ENCODE measurements around the gene OR52I2.

Gene OR52I2

DNA sequence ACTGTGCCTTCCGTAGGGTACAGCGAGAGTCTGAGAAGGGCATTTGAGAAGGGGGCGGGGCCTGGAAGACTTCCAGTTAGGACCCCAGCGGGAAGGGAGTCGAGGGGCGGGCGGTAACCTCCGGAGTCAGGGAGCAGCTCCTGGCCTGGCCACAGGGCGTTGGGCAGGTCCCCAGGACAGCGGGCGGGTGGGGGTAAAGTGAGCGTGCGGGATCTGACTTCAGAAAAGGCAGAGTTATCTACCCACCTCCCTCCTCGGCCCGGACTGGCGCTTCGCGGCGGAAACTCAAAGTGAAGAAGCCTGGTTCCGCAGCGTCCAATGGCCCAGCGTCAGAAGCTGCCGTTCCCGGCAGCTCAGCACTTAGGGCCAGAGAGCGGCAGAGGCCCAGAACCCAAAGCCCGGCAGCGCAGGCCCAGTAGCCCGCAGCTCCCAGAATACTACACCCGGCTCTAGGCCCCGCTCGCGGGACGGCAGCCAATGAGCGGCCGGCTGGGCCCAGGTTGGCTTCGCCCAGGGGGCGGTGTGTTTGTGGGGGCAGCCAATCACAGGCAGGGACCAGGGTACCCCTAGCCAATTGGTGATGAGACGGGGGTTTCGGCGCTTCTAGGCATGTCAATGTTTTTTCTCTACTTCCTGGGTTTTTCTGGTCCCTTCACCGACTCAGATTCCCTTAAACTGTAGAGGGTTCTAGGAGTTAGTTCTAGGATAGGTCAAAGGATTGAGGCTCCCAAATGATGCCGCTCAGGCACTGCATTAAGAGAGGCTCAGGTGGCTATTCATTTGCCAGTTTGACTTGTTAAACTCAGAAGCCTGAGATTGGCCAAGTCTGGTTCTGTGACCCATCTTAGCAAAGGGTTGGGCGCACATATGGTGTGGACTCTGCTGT lies 26.5 kb downstream of the OR52I2 start, which contains the start of gene TRIM68:
TSS of gene TRIM68 (minus strand) at position 451 of the 886 bp plus-strand sequence. CDS start 2,727 bp downstream, outside the sequence.
- in situ Hi-C loops (cut with HindIII; ENCODE audit: low sequenced_read_pairs) = no loop called here

DNA sequence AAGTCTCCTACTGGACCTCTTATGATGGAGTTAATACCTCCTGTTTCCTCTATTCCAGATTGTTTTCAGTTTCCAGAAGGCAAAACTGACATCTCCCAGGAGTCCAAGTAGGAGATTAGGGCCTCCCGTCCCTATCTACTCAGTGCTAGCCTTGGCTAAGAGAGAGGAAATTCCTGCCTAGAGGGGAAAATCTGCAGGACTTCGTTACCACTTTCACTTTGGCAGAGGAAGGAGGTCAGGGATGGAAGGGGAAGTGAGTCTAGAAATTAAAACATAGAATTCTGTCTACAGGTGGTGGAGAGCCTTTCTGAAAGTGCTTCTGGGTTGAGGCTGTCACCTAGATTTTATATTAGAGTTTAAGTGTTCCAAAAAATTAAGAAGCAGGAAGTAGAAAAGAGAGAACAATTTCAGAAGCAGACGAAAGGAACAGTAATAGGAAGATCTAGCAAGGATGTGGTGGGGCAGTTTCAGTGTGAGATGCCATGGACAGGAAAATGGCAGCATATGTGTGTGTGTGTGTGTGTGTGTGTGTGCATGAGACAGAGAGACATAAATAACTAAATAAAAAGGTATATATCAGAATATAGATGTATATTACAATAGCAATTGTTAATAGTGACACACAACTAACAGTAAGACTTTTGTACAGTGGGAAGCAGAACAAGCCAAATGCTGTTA lies 28.9 kb downstream of the OR52I2 start:
- in situ Hi-C loops (cut with HindIII; ENCODE audit: low sequenced_read_pairs) = no loop called here

DNA sequence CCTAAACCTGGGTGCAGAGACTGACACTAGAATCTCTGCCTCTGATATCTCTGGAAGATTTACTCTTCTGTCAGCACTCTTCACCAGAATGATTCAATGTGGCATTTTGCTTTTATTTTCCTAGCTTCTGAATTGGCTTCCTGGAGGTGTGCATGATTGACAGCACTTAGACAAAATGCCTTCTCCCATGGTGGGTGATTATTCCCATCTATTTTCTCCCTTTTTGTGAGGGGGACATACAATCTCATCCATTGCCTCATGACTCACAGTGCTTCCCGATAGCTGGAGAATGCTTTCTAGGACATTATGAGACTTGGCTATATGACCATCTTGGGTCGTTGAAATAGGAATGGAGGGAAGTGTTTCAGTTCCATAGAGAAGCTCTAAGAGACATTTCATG lies 30.4 kb downstream of the OR52I2 start:
- in situ Hi-C loops (cut with HindIII; ENCODE audit: low sequenced_read_pairs) = no loop called here

DNA sequence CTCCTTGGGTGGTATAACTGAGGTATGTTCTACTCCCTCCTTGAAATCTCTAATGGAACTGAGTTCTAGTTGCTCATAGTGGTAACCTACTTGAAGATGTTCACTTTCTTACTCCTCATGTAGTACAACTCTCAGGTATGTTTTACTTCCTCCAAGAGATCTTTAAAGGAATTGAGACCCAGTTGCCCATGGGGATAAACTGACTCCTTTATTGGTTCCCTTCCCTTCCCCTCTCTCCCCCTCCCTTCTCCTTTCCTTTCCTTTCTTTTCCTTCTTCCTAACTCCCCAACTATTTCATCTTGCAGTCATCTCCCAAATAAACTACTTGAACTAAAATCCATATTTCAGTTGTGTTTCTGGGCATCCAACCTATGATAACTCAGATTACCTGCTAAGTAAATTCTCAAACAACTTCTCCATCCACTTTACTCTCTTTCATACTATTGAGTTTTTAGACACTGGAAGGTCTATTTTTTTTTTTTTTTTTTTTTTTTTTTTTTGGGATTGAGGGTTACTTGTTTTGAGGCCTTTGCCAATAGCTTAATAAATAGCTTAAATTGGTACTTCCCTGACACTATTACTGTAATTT lies 34.4 kb downstream of the OR52I2 start:
- in situ Hi-C loops (cut with HindIII; ENCODE audit: low sequenced_read_pairs) = no loop called here

DNA sequence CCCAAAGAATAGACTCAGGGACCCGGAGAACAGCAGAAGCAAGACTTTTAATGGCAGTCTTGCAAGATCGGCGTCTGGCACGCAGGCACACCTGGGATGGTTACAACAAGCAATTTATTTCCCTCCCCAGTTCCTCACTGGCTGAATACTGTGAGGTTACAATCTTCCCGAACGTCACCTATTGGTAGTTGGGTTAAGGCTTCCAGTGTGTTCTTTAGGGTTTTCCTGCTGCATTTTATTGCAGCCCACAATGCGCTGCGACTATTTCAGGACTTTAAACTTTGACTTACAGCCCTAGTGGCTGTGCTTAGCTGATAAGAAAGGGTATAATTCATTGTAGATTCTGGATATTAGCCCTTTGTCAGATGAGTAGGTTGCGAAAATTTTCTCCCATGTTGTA lies 38.0 kb downstream of the OR52I2 start:
- in situ Hi-C loops (cut with HindIII; ENCODE audit: low sequenced_read_pairs) = no loop called here

DNA sequence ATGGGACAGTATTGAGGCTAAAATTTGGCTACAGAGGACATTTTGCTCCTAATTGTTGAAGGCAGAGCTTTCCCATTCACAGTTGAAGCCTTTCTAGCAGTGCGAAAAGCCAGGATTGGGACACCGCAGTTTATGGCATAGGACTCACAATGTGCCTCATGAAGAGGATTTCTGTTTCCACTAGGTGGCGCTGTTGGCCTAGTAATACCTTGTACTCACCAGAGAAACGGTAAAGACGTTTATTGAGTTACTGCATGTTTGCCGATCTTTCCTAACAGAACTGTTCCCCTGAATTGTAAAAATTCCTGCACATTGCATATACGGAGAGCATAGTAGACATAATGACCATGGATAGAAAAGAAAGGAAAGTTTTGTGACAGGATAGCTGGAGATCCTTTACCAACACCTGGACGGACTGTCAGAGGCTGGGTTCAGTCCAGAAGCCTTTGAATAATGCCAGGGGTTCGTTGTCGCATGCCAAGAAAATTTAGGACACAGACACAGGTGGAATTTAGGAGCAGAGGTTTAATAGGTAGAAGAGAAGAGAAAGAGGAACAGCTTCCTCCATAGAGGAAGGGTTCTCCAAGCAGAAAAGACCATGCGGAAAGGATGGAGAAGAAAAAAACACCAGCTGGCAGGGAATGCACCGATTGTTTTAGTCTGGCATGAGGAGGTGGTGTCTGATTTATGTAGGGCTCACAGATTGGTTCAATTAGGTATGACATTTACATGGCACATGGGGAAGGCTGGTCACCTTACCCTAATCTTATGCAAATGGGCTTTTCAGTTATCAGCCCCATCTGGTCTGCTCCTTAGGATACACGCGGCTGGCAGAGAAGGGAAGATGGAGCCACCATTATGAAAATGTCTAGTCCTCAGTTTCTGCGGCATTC lies 44.9 kb downstream of the OR52I2 start:
- in situ Hi-C loops (cut with HindIII; ENCODE audit: low sequenced_read_pairs) = no loop called here

DNA sequence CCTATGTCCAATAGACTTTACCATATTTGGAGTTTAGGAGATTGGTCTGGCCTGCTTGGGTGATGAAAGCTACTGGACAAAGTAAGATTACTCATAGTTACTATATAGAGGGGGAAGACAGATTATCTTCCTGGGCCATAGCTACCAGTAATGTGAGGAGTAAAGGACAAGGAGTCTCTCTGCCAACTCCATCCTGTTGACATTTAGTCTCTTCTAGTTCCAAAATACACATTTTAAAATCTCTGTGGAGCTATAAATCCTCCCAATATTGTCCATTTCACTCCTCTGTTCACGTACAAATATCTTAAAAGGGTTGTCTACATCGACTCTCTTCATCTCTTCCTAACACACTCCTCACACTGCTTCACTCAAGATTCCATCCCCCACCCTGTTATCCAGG lies 54.6 kb downstream of the OR52I2 start:
- in situ Hi-C loops (cut with HindIII; ENCODE audit: low sequenced_read_pairs) = no loop called here

DNA sequence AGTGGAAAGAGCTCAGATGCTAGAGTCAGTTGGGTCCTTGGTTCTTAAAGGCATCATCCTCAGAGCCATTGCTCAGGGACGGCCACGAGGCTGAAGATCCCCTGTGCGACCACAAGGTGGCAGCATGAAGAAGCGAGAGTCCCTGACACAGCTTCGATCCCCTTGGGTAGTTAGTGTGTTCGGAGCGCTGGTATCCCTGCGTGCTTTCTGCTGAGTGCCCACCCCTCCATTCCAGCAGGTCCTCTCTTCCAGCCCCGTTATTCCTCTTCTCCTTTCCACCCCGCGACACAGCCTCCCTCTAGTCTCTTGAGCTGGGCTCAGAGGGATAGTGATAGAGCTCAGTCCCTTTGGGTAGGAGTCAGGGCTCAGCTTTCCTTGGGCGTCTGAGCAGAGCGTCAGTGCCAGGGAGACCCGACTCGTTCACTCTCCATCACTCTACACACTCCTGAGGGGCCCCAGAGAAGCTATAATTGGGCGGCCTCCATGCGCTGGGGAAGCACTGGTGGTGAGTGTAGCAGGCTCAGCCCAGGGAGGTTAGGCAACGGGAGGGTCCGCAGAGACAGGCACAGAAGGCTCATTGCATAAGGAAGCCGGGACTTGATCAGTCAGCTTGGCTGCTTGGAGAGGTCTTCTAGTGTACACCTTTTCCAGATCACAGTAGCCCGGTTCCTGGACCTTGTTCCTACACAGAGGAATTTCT lies 55.6 kb downstream of the OR52I2 start, which contains the start of gene OR51D1:
TSS of gene OR51D1 (plus strand) at position 516 of the 700 bp plus-strand sequence. CDS start 2,314 bp downstream, outside the sequence.
- in situ Hi-C loops (cut with HindIII; ENCODE audit: low sequenced_read_pairs) = no loop called here

DNA sequence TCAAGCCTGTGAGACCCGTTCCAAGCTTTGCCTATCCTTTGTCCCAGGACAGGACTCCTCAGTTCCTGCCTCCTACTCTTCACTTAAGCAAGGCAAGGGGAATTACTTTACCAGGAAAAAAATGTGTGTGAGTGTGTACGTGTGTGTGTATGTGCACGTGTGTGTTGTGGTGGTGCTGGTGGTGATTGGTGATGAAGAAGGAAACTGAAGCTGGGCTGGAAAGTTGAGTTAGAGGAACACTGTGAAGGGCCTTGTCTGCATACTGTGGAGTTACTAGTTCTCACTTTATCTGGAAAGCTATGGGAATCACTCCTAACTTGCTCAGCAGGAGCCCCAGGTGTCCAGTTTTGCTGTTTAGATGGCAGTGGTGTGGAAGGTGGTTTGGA lies 56.1 kb downstream of the OR52I2 start:
- in situ Hi-C loops (cut with HindIII; ENCODE audit: low sequenced_read_pairs) = no loop called here

DNA sequence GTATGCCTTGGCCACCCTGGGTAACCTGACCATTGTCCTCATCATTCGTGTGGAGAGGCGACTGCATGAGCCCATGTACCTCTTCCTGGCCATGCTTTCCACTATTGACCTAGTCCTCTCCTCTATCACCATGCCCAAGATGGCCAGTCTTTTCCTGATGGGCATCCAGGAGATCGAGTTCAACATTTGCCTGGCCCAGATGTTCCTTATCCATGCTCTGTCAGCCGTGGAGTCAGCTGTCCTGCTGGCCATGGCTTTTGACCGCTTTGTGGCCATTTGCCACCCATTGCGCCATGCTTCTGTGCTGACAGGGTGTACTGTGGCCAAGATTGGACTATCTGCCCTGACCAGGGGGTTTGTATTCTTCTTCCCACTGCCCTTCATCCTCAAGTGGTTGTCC lies 58.4 kb downstream of the OR52I2 start:
- in situ Hi-C loops (cut with HindIII; ENCODE audit: low sequenced_read_pairs) = no loop called here

DNA sequence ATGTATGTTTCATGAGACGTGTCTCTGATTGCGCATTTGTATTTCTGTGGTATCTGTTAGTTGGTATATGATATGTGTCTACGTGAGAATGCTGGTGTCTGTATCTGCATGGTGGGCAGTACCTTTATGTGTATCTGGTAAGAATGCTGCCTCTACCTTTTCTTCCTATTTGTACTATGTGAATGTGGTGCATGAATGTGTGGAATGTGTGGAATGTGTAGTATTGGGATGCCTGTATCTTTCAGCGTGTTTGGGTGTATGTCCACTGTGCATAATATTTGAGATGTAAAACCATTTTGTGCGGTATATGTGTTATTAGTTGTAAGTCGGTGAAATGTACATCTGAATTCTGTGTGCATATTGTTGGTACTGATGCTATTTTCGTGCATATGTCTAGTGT lies 60.0 kb downstream of the OR52I2 start:
- in situ Hi-C loops (cut with HindIII; ENCODE audit: low sequenced_read_pairs) = no loop called here

DNA sequence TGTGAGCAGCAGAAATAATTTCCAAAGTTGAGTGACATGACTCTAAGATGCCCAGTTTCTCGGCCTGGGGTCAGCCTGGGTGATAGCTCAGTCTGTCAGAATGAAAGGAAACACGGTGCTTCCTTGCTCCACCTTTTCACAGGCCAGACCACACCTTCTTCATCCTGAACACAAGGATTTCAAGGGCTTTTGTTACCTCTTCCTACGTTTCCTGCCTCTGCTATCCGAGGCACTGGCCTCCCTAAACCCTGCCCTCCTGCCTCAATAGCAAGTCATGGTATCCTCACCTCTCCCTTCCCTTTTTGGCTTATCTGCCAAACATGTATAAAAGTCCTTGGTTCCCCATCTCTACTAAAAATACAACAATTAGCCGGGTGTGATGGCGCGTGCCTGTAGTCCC lies 60.5 kb downstream of the OR52I2 start:
- in situ Hi-C loops (cut with HindIII; ENCODE audit: low sequenced_read_pairs) = no loop called here
